ENCODE data around the gene CERCAM. TPM values are rescaled to one million over a fixed set of nuclear protein-coding genes. Genes with fewer than 3 reads are reported as not detected.

The CERCAM gene
- total and polyA plus RNA-seq, 3 donors from 2014 or later, result 19.7 to 26.0 (median 21.7) TPM

DNA sequence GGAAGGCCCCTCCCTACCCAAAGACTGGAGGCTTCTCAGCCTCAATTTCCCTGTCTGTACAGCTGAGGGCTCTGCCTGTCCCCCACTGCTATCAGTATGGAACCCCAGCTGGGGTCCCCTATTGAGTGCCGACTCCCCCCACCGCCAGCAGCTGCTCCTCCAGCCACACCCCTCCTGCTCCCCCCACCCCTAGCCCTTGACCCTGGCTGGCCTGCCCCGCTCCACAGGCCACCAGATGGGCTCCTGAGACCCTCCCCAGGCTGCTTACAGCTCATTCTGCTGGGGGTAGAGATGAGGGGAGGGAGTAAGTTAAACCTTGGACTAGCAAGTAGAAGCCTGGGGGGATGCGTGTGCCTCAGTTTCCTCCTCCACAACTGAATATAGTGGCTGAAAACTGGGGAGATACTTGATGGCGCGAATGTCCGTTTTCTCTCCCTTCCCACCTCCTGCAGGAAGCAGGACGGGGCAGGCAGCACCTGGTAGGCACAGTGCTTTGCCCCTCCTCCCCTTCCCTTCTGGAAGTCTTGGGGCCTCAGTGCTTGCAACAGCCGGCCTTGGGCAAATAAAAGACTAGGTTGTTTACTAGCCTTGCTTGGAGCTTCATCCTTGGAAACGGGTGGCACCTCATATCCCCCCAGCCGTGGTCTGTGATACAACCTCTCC is 30.4 kb upstream of the CERCAM start:
- no peak for DNase-seq
- H3K27ac ChIP-seq, result no peak overlapping the region
- no peaks in the 10 kb centered on the region for H3K9me3 ChIP-seq
- H3K27me3 ChIP-seq, result no peaks in the 10 kb centered on the region
- intact Hi-C loops (cut with DNase I; ENCODE audit: low total_unique reads), result no loop called here
- no peaks in the 10 kb centered on the region for H3K36me3 ChIP-seq (ENCODE audit: low read depth, missing control alignments)
- no peaks in the 10 kb centered on the region for H3K4me1 ChIP-seq
- H3K4me3 ChIP-seq, result no peak overlapping the region
- no peak for TF ChIP-seq POLR2A (IDR thresholded peaks at IDR 0.05)
- TF ChIP-seq, protein P1, sequence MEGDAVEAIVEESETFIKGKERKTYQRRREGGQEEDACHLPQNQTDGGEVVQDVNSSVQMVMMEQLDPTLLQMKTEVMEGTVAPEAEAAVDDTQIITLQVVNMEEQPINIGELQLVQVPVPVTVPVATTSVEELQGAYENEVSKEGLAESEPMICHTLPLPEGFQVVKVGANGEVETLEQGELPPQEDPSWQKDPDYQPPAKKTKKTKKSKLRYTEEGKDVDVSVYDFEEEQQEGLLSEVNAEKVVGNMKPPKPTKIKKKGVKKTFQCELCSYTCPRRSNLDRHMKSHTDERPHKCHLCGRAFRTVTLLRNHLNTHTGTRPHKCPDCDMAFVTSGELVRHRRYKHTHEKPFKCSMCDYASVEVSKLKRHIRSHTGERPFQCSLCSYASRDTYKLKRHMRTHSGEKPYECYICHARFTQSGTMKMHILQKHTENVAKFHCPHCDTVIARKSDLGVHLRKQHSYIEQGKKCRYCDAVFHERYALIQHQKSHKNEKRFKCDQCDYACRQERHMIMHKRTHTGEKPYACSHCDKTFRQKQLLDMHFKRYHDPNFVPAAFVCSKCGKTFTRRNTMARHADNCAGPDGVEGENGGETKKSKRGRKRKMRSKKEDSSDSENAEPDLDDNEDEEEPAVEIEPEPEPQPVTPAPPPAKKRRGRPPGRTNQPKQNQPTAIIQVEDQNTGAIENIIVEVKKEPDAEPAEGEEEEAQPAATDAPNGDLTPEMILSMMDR (IDR thresholded peaks at IDR 0.05), result no peak
- 86 to 89% methylated on average over 10 to 11 of the region's 11 CpGs for WGBS, 2 donors

- Histone ChIP-seq H3K4me3 (no peak overlapping the region), H3K27me3 (no peaks in the 10 kb centered on the region), H3K27ac (no peak overlapping the region), H3K4me1 (no peaks in the 10 kb centered on the region), H3K36me3 (ENCODE audit: low read depth, missing control alignments) (no peaks in the 10 kb centered on the region), H3K9me3 (no peaks in the 10 kb centered on the region)
- 76 to 80% methylated on average over 7 to 8 of the region's 8 CpGs for WGBS, 2 donors
- DNase-seq, result no peak
- intact Hi-C loops (cut with DNase I; ENCODE audit: low total_unique reads), result no loop called here
- TF ChIP-seq POLR2A (IDR thresholded peaks at IDR 0.05), result no peak
- TF ChIP-seq, protein P1 (IDR thresholded peaks at IDR 0.05), result no peak
Measured at GRCh38 chr9:128390813-128391711, 29.6 kb upstream of the CERCAM start.

DNA sequence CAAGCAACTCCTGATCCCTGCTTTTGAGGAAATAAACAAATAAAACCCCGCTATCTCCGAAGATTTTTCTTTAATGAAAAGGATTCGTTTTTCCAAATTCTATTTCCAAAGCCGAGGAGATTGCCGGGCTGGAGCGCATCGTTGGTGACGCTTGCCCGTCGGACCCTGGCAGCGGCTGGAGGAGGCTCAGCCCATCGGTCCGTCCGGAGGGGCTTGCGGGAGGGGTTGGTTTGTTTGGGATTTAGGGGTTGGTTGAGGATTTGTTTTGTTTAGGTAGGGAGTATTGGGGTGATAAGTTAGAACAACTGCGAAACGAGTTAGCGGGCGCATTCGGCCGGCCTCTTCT is 28.7 kb upstream of the CERCAM start:
- no peaks in the 10 kb centered on the region for H3K4me1 ChIP-seq
- no peaks in the 10 kb centered on the region for H3K36me3 ChIP-seq (ENCODE audit: low read depth, missing control alignments)
- 65 to 77% methylated on average over 21 of the region's 21 CpGs for WGBS, 2 donors
- no peak overlapping the region for H3K4me3 ChIP-seq
- DNase-seq, result no peak
- H3K27me3 ChIP-seq, result no peaks in the 10 kb centered on the region
- H3K27ac ChIP-seq, result no peak overlapping the region
- intact Hi-C loops (cut with DNase I; ENCODE audit: low total_unique reads), result no loop called here
- TF ChIP-seq, protein P1 (IDR thresholded peaks at IDR 0.05), result no peak
- no peak for TF ChIP-seq POLR2A (IDR thresholded peaks at IDR 0.05)
- H3K9me3 ChIP-seq, result no peaks in the 10 kb centered on the region

- TF ChIP-seq POLR2A (IDR thresholded peaks at IDR 0.05), result no peak
- TF ChIP-seq, protein P1 (IDR thresholded peaks at IDR 0.05), result no peak
- Histone ChIP-seq H3K36me3 (ENCODE audit: low read depth, missing control alignments) (no peaks in the 10 kb centered on the region), H3K4me3 (no peak overlapping the region), H3K4me1 (no peaks in the 10 kb centered on the region), H3K27ac (no peak overlapping the region), H3K27me3 (no peaks in the 10 kb centered on the region), H3K9me3 (no peaks in the 10 kb centered on the region)
- 56 to 76% methylated on average over 32 to 88 of the region's 88 CpGs for WGBS, 2 donors
- no peak for DNase-seq
- intact Hi-C loops (cut with DNase I; ENCODE audit: low total_unique reads), result no loop called here
Measured at GRCh38 chr9:128392302-128393144, 28.1 kb upstream of the CERCAM start.
